Psoas muscle (tissue), 8 donors: Measurements from ENCODE around the gene YPEL2. TPM values are rescaled to one million over a fixed set of nuclear protein-coding genes. Genes with fewer than 3 reads are reported as not detected.
A peak's percentile ranks its signal among the peaks of the same experiment; 100 is the strongest.

Experiments
- ATAC-seq, 4 donors: fragments of 200-7000 bp; cut with Tn5 transposase; one replicate each; pipeline ENCODE4 v1.9.1; 2020; ENCODE audit warnings: moderate library complexity in 3 of 4, mild to moderate bottlenecking in 2 of 4
- DNase-seq, 2 donors: peaks; one replicate each; pipeline ENCODE4 v3.0.0-alpha.2; 2020
- H3K27ac ChIP-seq: fragments of 200-600 bp; one replicate; pipeline ENCODE4 v1.8.0; 2022
- H3K27me3 ChIP-seq, 3 donors: fragments of 200-600 bp in 1 of 3; one replicate each; pipeline versions ENCODE4 v1.6.1 to v1.8.0; 2013 to 2022; ENCODE audit warnings: low read length in 2 of 3, mild to moderate bottlenecking in 2 of 3, moderate library complexity in 1 of 3; ENCODE audit not compliant: insufficient read depth in 3 of 3
- H3K36me3 ChIP-seq, 2 donors: fragments of 200-600 bp in 1 of 2; one replicate each; pipeline versions ENCODE4 v1.6.1 to v1.8.0; 2013 to 2022; ENCODE audit warnings: low read depth in 1 of 2, mild to moderate bottlenecking in 1 of 2, moderate library complexity in 1 of 2; ENCODE audit not compliant: insufficient read depth in 1 of 2
- H3K4me1 ChIP-seq: fragments of 200-600 bp; one replicate; pipeline ENCODE4 v1.8.0; 2022
- H3K4me3 ChIP-seq: fragments of 200-600 bp; one replicate; pipeline ENCODE4 v1.8.0; 2022; ENCODE audit warnings: mild to moderate bottlenecking
- H3K9me3 ChIP-seq: fragments of 200-600 bp; one replicate; pipeline ENCODE4 v1.8.0; 2022
- CTCF ChIP-seq: fragments of 200-600 bp; IDR thresholded peaks from one replicate; pipeline ENCODE4 v1.8.0; 2022; ENCODE audit warnings: antibody characterized with exemption
- WGBS, 3 donors: extraction: QIAGEN DNeasy Blood & Tissue Kit; methylation state at CpG; one replicate each; pipeline versions ENCODE4 v1.1.6 to v1.1.7; 2013; 5-methylcytosine and 5-hydroxymethylcytosine counted together
- intact Hi-C, 2 donors: fragments of 100-400 bp; cut with DNase I; formaldehyde crosslinking; loops; one replicate each; pipeline versions ENCODE4 v1.11.0 to v1.14.2; 2022
- polyA plus RNA-seq, 3 donors: library from polyadenylated mRNA; stranded (reverse); fragments of 200-250 nt; gene quantifications; one replicate each; pipeline ENCODE4 v1.2.3, GENCODE V29; 2013
- total RNA-seq, 4 donors: library from RNA; stranded (reverse); fragmentation: NEBNext Ultra II Directional in 2 of 4; extraction: Animal tissue kit (Norgen Biotek cat#: 25700) in 2 of 4; gene quantifications; one replicate each; pipeline versions ENCODE4 v1.2.1 to v1.2.4, GENCODE V29; 2021 to 2023
- donor health status: healthy with polysubstance abuse.
- donor health status: DM: no; HTN: no; CAD: no; lungs with moderate emphysema.
- donor health status: Bipolar disorder and iron deficiency.
- donor health status: healthy.
- donor health status: DM: yes; HTN: yes; CAD: no.
- donor health status: DM: no; HTN: no; CAD: no.
- donor health status: DM: no; HTN: no; CAD: no.
- donor health status: DM: yes; HTN: yes; CAD: no.

YPEL2 gene
- total and polyA plus RNA-seq, 7 donors = 1.9 to 47.8 (median 19.9) TPM

- no peak overlapping the region for H3K4me3 ChIP-seq
- H3K9me3 ChIP-seq = peaks cover 2% of the 10 kb centered on the region
- DNase-seq = no peak
- H3K27me3 ChIP-seq = no peaks in the 10 kb centered on the region
- ATAC-seq = no peak
- 64 to 68% (median 67%) methylated on average over 5 of the region's 5 CpGs for WGBS, 3 donors
- intact Hi-C loops = loop anchor here in 1 of 2 donors (1.0 kb wide), 1 partner anchor 19 kb away; no protein-coding TSS in a partner anchor
- no peak for TF ChIP-seq CTCF
- no peaks in the 10 kb centered on the region for H3K4me1 ChIP-seq
- no peak overlapping the region for H3K27ac ChIP-seq
- H3K36me3 ChIP-seq = no peaks in the 10 kb centered on the region
These were observed 83.9 kb downstream of the YPEL2 start for GRCh38 chr17:59415397-59415796.

- H3K27ac ChIP-seq = no peak overlapping the region
- no peaks in the 10 kb centered on the region for H3K27me3 ChIP-seq
- H3K36me3 ChIP-seq = no peaks in the 10 kb centered on the region
- no peak for TF ChIP-seq CTCF
- intact Hi-C loops = no loop called here
- no peaks in the 10 kb centered on the region for H3K4me1 ChIP-seq
- no peak overlapping the region for H3K4me3 ChIP-seq
- no peak for DNase-seq
- H3K9me3 ChIP-seq = no peaks in the 10 kb centered on the region
- 78 to 91% (median 89%) methylated on average over 4 of the region's 4 CpGs for WGBS, 3 donors
- ATAC-seq = no peak
These were observed 84.7 kb downstream of the YPEL2 start for GRCh38 chr17:59416184-59416583.

GRCh38 chr17:59417452-59417851 is 86.0 kb downstream of the YPEL2 start:
- H3K27ac ChIP-seq = no peak overlapping the region

GRCh38 chr17:59418732-59419166 is 87.3 kb downstream of the YPEL2 start:
- ATAC-seq = no peak
- 31 to 42% (median 41%) methylated on average over 4 of the region's 4 CpGs for WGBS, 3 donors
- Histone ChIP-seq H3K4me1 (peaks cover 22% of the 10 kb centered on the region), H3K27ac (peak overlapping the region; percentile 31), H3K9me3 (no peaks in the 10 kb centered on the region), H3K36me3 (no peaks in the 10 kb centered on the region), H3K27me3 (no peaks in the 10 kb centered on the region), H3K4me3 (no peak overlapping the region)
- no peak for TF ChIP-seq CTCF
- intact Hi-C loops = no loop called here
- no peak for DNase-seq

More at GRCh38 chr17:59417452-59417851, 86.0 kb downstream of the YPEL2 start:
- intact Hi-C loops = no loop called here
- Histone ChIP-seq H3K36me3 (no peaks in the 10 kb centered on the region), H3K9me3 (no peaks in the 10 kb centered on the region), H3K27me3 (no peaks in the 10 kb centered on the region), H3K4me3 (no peak overlapping the region), H3K4me1 (peaks cover 9% of the 10 kb centered on the region)
- ATAC-seq (no peak), DNase-seq (no peak)
- TF ChIP-seq CTCF = no peak
- WGBS, 3 donors = 92 to 94% (median 94%) methylated on average over 12 of the region's 12 CpGs

- intact Hi-C loops = loop anchor here in 1 of 2 donors (5.0 kb wide), 1 partner anchor 34 kb away; no protein-coding TSS in a partner anchor
- 60 to 81% (median 68%) methylated on average over 3 of the region's 3 CpGs for WGBS, 3 donors
These were observed 89.4 kb downstream of the YPEL2 start for GRCh38 chr17:59420901-59421300.

More at GRCh38 chr17:59420901-59421300, 89.4 kb downstream of the YPEL2 start:
- Histone ChIP-seq H3K4me1 (peaks cover 43% of the 10 kb centered on the region), H3K9me3 (no peaks in the 10 kb centered on the region), H3K36me3 (no peaks in the 10 kb centered on the region), H3K27me3 (no peaks in the 10 kb centered on the region), H3K4me3 (no peak overlapping the region), H3K27ac (peak overlapping the region; percentile 96)
- TF ChIP-seq CTCF = no peak
- DNase-seq (no peak), ATAC-seq (no peak)
